K562 (cell line): ENCODE measurements around the gene DUS1L. TPM values are rescaled to one million over a fixed set of nuclear protein-coding genes. Genes with fewer than 3 reads are reported as not detected.

ENCODE experiments used
- CBFA2T2 ChIP-seq: fragments of 450-650 bp; conservative IDR thresholded peaks from 2 replicates; pipeline ENCODE4 v1.6.1; 2017; ENCODE audit warnings: mild to moderate bottlenecking
- ETV1 ChIP-seq: fragments of 450-650 bp; conservative IDR thresholded peaks from 2 replicates; pipeline ENCODE4 v1.6.1; 2016; ENCODE audit warnings: missing genetic modification characterization, control low read depth, low read depth, missing compliant biosample characterization
- EZH2 ChIP-seq: IDR thresholded peaks from 2 replicates; pipeline ENCODE4 v1.6.1; 2012; ENCODE audit warnings: low read depth, mild to moderate bottlenecking, inconsistent platforms, low read length, borderline replicate concordance
- FOXA1 ChIP-seq: fragments of 450-650 bp; IDR thresholded peaks from 2 replicates; pipeline ENCODE4 v1.6.1; 2016; ENCODE audit warnings: mild to moderate bottlenecking, borderline replicate concordance
- GABPB2 ChIP-seq: fragments of 250-450 bp; sonication (Bioruptor Pico); conservative IDR thresholded peaks from 2 replicates; pipeline ENCODE4 v1.5.1; 2021; ENCODE audit warnings: mild to moderate bottlenecking
- MEIS2 ChIP-seq: fragments of 450-650 bp; IDR thresholded peaks from 2 replicates; pipeline ENCODE4 v1.6.1; 2014; ENCODE audit warnings: mild to moderate bottlenecking; ENCODE audit not compliant: partially characterized antibody
- NR1H2 ChIP-seq: sonication (generic); formaldehyde crosslinking; IDR thresholded peaks from 2 replicates; pipeline ENCODE4 v1.4.0; 2020; ENCODE audit warnings: mild to moderate bottlenecking, missing genetic modification reagents
- NUFIP1 ChIP-seq: fragments of 450-650 bp; IDR thresholded peaks from 2 replicates; pipeline ENCODE4 v1.6.1; 2018; ENCODE audit not compliant: partially characterized antibody
- RERE ChIP-seq: sonication (generic); formaldehyde crosslinking; IDR thresholded peaks from 2 replicates; pipeline ENCODE4 v1.8.0; 2023; ENCODE audit warnings: missing genetic modification reagents, mild to moderate bottlenecking, borderline replicate concordance
- SNAPC5 ChIP-seq: fragments of 250-450 bp; sonication (Bioruptor Pico); IDR thresholded peaks from 2 replicates; pipeline ENCODE4 v1.8.0; 2021; ENCODE audit warnings: moderate library complexity, mild to moderate bottlenecking, inconsistent platforms
- TGIF2 ChIP-seq: sonication (generic); formaldehyde crosslinking; IDR thresholded peaks from 2 replicates; pipeline ENCODE4 v1.8.1; 2022; ENCODE audit warnings: mild to moderate bottlenecking, missing genetic modification reagents, moderate library complexity
- ZFP91 ChIP-seq: sonication (generic); formaldehyde crosslinking; IDR thresholded peaks from 2 replicates; pipeline ENCODE4 v1.8.0; 2022; ENCODE audit warnings: mild to moderate bottlenecking, missing genetic modification reagents
- ZNF280A ChIP-seq: fragments of 450-650 bp; IDR thresholded peaks from 2 replicates; pipeline ENCODE4 v1.6.1; 2018; ENCODE audit warnings: mild to moderate bottlenecking, low read depth; ENCODE audit not compliant: partially characterized antibody
- ZNF707 ChIP-seq: fragments of 250-450 bp; sonication (Bioruptor Pico); conservative IDR thresholded peaks from 2 replicates; pipeline ENCODE4 v1.8.0; 2022; ENCODE audit warnings: inconsistent platforms, mild to moderate bottlenecking, moderate library complexity
- ZNF740 ChIP-seq, 3 experiments: fragments of 200-800 bp in 1 of 3; sonication (Bioruptor generic) in 1 of 3; sonication (generic) in 1 of 3; formaldehyde crosslinking in 1 of 3; IDR thresholded peaks; 2 replicates each; pipeline versions ENCODE4 v1.6.1 to v1.8.0; 2016 to 2022; ENCODE audit warnings: mild to moderate bottlenecking in 2 of 3, missing compliant biosample characterization in 2 of 3, missing genetic modification characterization in 2 of 3, missing genetic modification reagents in 1 of 3
- polyA plus RNA-seq, 8 experiments: library from polyadenylated mRNA; depleted of rRNA in 4 of 8; stranded (reverse) in 5 of 8; unstranded in 3 of 8; fragments of >200 nt; fragmentation: Nextera tagmentation in 2 of 8; fragmentation: Illumina TruSeq in 1 of 8; extraction: Ambion mirVana in 2 of 8; extraction: Trizol in 1 of 8; gene quantifications; 2 replicates each; pipeline versions ENCODE4 v1.2.1 to v1.2.3, GENCODE V29; 2011 to 2014; ENCODE audit warnings: inconsistent platforms in 1 of 8, missing spikeins in 1 of 8
- total RNA-seq, 7 experiments: library from RNA; depleted of rRNA in 6 of 7; stranded (reverse); fragments of >200 nt in 6 of 7; fragmentation: Illumina TruSeq in 2 of 7; extraction: Trizol in 2 of 7; gene quantifications; 2 replicates each; pipeline versions ENCODE4 v1.2.1 to v1.2.3, GENCODE V29; 2011 to 2021; ENCODE audit warnings: low replicate concordance in 1 of 7

The DUS1L gene
- total and polyA plus RNA-seq, 9 of the 15 experiments (the other 6 are each of a cell fraction or from before 2014, with no cell fraction given): 7.8 to 210 (median 83.9) TPM

- TF ChIP-seq TGIF2 (CRISPR knock-in tag) (peak; percentile 79; the same call in 1 of the 2 replicates), ETV1 (tag) (no peak), RERE (CRISPR knock-in tag) (no peak), ZNF280A (no peak), CBFA2T2 (0 out of 2 replicates have a peak, but pooled peaks have one; percentile 5), ZNF707 (CRISPR knock-in tag) (0 out of 2 replicates have a peak, but pooled peaks have one; percentile 5), NUFIP1 (no peak), GABPB2 (CRISPR knock-in tag) (no peak), EZH2 (no peak), FOXA1 (no peak), NR1H2 (peak; percentile 100), ZFP91 (CRISPR knock-in tag) (no peak), MEIS2 (no peak), ZNF740 (CRISPR knock-in tag; IDR thresholded peaks at IDR 0.05) (no peak), ZNF740 (tag; IDR thresholded peaks at IDR 0.05) (peak in 1 of 2 experiments; percentile 40; a peak in 2 of 4 replicates), SNAPC5 (CRISPR knock-in tag) (no peak)
These were observed 33.5 kb upstream of the DUS1L start (continued) for GRCh38 chr17:82098939-82099763.
